Renal cortex interstitium (tissue), 11 donors: ENCODE results near the gene CENPE. TPM values are rescaled to one million over a fixed set of nuclear protein-coding genes. Genes with fewer than 3 reads are reported as not detected.

ENCODE experiments used
- DNase-seq, 11 donors: peaks; one replicate each; pipeline ENCODE4 v3.0.0-alpha.2; 2013; ENCODE audit warnings: low read depth in 9 of 11, low spot score in 4 of 11; ENCODE audit errors: extremely low read depth in 1 of 11
- polyA plus RNA-seq, 3 donors: library from polyadenylated mRNA; unstranded; fragments of 120-200 nt; gene quantifications; one replicate each; pipeline ENCODE4 v1.2.1, GENCODE V29; 2013; ENCODE audit not compliant: insufficient read length in 3 of 3

The CENPE gene
- polyA plus RNA-seq, 3 donors = 10.5 to 16.2 (median 15.3) TPM

GRCh38 chr4:103085555-103086196 lies 112.5 kb downstream of the CENPE start:
- DNase-seq = no peak

GRCh38 chr4:103079621-103080020 lies 118.5 kb downstream of the CENPE start:
- DNase-seq = no peak

DNA sequence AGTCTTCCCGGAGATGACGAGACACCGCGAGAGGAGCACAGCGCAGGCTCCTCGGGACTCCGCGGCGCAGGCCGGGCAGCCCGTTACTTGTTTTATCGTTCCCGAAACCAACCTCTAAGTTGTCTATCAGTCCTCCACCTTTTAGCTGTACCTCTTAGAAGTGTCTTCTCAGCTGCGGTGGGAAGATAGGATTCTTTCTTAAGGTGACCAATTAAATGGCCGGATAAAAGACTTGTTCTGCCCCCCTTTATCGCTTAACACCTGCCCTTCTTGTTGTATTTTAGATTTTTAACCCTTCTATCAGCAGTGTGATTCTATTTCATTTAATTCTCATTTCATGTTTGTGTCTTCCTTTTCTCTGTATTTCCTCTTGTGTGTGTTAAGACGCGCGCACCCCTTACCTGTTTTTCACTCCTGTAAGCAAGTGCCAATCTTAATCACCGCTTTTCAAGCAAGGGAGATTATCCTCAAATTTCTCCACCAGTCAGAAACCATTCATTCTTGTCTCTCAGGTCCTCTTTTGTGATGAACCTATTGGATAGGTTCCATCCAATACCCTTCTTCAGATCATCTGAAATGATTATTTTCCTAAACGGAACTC lies 121.3 kb downstream of the CENPE start, which contains the start of gene SLC9B2:
SLC9B2 (minus strand) TSS at position 15 of the 601 bp plus-strand sequence. CDS start 9,211 bp downstream, outside the sequence.
- no peak for DNase-seq

- peak in 6 of 11 donors; percentile 24 to 55 (median 32) for DNase-seq
These were observed 122.0 kb downstream of the CENPE start for GRCh38 chr4:103075894-103076746.

GRCh38 chr4:103075435-103075893 lies 122.7 kb downstream of the CENPE start:
- DNase-seq = peak in 1 of 11 donors; percentile 6

GRCh38 chr4:103074744-103075434 lies 123.3 kb downstream of the CENPE start:
- no peak for DNase-seq

DNA sequence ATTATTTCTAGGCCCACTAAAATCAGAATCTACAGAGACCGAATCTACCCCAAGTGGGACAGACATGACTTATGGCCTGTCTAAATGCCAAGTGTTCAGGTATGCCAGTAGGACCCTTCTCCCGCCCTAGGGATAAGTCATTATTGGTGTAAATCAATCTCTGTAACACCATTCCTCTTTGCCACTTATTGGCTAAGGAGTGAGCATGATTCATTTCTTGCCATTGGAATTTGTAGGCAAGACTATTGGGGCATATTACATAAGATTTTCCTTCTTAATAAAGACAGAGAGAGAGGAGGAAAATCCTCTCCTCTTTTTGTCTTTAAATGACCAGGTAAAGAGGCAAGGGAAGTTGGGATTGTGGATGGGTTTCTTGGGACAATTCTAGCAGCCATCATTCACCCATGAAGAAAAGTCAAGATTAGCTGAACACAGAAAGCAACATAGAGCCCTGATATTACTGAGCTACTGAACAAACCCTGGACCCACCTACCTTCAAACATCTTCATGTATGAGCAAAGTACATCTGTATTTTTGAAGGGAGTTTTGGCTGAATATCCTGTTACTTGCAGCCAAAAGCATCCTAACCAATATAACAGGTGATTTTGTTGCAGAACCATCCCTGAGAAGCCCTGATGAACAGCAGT lies 124.2 kb downstream of the CENPE start:
- no peak for DNase-seq

DNA sequence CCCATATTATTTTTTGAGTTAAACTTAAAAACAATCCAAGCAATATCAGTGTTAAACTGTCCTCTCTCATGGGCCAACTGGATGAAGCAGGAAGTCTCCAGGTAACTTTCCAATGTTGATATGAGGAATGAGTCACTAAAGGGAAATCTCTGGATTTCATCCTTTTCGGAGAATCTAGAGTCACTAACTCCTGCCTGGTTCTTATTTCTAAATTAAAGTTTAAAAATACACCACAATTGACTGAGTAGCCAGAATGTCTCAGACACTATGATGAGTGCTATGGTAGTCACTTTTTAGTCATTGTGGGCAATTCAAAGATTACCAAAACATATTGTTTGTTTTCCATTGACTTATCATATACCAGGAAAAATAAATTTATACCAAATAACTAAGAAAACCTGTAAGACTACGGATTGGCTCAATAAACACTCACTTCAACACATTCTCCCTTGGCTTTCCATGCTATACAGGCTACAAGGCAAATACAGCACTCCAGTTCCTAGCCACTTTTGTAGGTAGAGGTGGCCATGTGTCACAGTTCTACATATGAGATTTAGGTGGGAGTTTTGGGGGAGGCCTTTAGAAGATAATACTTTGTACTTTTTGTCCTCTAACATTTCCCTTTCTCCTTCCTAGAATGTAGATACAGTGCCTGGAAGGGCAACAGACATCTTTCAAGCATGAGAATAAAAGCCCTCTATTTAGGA lies 130.1 kb downstream of the CENPE start:
- DNase-seq = no peak

- DNase-seq = no peak
These were observed 137.5 kb downstream of the CENPE start for GRCh38 chr4:103060453-103061148.

Other genes with a start within 250 kb of the CENPE start
- gene SLC9B1, start 178.6 kb downstream of the CENPE start, polyA plus RNA-seq = 1 to 10 TPM; 3.4 to 4.4 (median 4.3) TPM
- gene SLC9B2, start 121.6 kb downstream of the CENPE start, polyA plus RNA-seq = 1 to 10 TPM; 5.3 to 8.2 (median 6.0) TPM
- 100 to 1,000 TPM; 183 to 218 (median 202) TPM for gene BDH2, start 98.5 kb downstream of the CENPE start, polyA plus RNA-seq